ENCODE data around the gene ALG9.
A peak's percentile ranks its signal among the peaks of the same experiment; 100 is the strongest.

ALG9 gene, protein sequence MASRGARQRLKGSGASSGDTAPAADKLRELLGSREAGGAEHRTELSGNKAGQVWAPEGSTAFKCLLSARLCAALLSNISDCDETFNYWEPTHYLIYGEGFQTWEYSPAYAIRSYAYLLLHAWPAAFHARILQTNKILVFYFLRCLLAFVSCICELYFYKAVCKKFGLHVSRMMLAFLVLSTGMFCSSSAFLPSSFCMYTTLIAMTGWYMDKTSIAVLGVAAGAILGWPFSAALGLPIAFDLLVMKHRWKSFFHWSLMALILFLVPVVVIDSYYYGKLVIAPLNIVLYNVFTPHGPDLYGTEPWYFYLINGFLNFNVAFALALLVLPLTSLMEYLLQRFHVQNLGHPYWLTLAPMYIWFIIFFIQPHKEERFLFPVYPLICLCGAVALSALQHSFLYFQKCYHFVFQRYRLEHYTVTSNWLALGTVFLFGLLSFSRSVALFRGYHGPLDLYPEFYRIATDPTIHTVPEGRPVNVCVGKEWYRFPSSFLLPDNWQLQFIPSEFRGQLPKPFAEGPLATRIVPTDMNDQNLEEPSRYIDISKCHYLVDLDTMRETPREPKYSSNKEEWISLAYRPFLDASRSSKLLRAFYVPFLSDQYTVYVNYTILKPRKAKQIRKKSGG

DNA sequence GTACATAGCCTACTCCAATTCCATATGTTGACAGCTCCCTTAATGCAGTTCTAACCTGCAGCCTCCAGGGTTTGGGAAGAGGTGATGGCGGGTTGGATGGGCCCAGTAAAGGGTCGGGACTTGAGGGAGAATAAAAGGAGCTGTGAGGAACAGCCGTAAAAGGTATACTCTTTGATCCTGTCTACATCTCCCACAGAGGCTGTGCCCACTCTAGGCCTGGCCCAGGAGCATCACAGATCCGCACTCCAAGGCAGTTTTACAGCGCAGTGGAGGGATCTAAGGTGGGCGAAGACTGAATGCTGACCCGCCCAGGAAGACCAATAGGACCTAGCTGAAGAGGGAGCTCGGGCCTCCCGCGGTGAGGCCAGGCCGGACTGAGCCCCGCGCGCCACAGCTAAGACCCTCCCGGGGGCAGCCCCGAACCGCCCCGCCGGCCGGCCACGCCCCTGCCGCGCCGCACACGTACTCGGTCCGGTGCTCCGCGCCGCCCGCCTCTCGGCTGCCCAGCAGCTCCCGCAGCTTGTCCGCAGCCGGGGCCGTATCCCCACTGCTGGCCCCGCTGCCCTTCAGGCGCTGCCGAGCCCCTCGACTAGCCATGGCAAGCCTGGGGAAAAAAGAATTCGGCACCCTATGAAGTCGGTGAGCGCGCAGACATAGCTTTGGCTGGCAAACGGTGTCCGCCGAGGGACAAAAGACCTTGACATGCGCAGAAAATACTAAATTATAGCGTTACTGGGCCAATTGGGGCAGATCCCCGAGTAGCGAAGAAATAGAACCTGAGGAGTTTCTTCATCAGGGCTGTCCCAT lies at the start of gene ALG9:
ALG9 (minus strand) TSS at position 696 of the 807 bp plus-strand sequence; CDS start at position 597, 99 bp downstream.
- peak; percentile 79 to 88 for DNase-seq (ENCODE audit: low read depth in 1 of 2, low spot score in 1 of 2)

DNA sequence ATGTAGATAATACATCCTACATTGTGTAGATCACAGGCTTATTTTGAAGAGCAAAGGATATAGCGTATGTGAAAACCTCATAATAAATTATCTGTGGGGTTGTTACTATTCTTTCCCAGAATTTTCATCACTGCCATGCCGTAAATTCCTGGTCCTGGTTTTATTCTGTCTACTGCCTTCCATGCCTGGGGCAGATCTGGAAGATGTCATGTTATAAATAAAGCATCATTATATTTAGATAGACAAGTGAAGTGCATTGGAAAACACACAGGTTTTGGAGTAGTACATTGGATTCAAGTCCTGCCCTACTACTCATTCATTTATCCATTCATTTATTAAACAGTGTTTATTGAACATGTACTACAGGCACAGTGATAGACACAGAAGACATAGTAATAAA lies 49.5 kb upstream of the ALG9 start:
- no peak for DNase-seq (ENCODE audit: low read depth in 1 of 2, low spot score in 1 of 2)

DNA sequence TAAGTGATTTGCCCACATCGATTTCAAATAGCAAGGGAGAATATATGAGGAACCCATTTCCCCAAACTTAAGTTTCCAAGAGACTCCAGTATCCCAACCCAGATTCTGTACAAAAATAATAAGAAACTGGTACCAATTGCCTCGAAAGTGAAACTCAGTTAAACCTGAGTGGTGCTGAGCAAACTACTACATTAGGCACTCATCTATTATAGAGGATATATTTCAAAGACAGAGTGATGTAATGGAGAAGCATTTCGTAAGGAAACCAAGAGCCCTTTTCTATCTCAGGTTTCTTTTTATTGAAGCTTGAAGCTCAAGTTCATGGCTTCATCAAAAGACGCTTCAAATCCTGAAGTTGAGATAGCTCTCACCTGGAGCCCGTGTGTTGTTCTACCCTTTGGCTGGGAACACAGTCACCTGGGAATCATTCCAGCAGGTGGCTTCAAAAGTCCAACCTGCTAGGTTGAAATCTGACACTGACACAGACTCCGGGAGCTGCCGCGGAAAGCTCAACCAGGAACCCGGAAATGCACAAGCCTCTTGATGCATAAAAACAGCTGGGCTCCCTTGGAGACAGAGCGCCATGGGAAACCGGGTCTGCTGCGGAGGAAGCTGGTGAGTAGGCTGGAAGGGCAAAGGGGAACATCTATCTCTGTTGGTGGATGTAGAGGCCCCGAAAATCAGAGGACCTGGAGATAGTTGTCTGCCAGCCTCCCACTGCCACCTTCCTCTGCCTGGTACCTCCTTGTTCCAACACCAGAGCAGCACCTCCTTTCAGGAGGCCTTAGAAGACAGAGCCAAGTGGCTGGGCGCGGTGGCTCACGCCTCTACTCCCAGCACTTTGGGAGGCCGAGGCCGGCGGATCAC lies 47.2 kb upstream of the ALG9 start, which contains the start of gene C11orf52:
C11orf52 (plus strand) TSS at position 524 of the 867 bp plus-strand sequence; CDS start at position 584, 60 bp downstream.
- no peak for DNase-seq (ENCODE audit: low read depth in 1 of 2, low spot score in 1 of 2)

DNA sequence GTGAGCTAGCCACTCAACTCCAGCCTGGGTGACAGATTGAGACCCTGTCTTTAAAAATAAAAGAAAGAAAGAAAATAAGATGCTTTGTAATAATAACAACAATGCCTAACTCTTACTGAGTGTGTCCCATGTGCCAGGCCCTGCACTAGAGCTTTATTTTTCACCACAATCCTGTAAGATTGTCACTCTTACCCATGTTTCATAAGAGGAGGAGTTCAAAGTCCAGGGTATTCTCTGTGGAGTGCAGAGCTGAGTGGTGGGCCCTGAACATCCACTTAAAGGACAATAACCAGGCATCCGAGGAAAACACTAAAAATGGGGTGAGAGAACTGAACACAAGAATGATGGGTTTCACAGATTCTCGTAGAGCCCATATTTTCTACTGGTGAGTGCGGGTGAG lies 46.4 kb upstream of the ALG9 start:
- DNase-seq (ENCODE audit: low read depth in 1 of 2, low spot score in 1 of 2), result no peak

DNA sequence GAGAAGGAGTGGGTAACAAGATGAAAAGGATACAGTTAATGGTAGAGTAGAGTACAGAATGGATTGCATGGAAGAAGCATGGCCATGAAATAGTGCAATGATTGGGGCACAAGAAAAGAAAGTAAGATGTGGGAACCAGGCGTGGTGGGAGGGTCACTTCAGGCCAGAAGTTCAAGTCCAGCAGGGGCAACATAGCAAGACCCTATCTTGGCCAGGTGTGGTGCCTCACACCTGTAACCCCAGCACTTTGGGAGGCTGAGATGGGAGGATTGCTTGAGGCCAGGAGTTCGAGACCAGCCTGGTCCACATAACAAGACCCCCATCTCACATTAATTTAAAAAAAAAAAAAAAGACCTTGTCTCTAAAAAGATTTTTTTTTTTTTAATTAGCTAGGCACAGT lies 45.9 kb upstream of the ALG9 start:
- no peak for DNase-seq (ENCODE audit: low read depth in 1 of 2, low spot score in 1 of 2)

DNA sequence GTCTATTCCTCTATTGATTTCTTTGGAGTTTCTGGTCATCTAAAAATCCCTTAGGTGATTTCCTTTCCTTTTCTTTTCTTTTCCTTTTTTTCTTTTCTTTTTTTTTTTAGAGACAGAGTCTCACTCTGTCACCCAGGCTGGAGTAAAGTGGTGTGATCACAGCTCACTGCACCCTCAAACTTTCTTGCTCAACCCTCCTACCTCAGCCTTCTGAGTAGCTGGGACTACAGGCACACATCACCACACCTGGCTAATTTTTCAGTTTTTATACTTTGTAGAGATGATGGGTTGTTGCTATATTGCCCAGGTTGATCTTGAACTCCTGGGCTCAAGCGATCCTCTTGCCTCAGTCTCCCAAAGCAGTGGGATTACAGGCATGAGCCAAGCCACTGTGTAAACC lies 45.4 kb upstream of the ALG9 start:
- DNase-seq (ENCODE audit: low read depth in 1 of 2, low spot score in 1 of 2), result no peak

DNA sequence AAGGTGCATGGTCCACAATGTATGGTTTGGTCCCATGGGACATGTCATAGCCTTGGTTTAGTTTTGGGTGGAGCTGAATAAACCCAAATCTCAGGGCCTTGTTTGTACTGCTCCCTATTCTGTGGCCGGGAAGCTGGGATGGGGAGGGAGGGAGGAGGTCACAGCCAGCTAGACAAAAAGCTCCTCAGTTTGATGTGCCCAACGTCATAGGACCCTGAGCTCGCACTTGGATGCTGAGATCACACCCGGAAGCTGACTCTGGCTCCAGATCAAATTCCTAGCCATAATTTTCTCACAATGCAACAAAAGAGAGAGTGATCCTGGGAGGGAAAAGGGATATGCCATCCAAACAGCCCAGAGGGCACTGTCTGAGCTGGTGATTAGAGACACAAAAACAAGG lies 42.6 kb upstream of the ALG9 start:
- DNase-seq (ENCODE audit: low read depth in 1 of 2, low spot score in 1 of 2), result no peak

DNA sequence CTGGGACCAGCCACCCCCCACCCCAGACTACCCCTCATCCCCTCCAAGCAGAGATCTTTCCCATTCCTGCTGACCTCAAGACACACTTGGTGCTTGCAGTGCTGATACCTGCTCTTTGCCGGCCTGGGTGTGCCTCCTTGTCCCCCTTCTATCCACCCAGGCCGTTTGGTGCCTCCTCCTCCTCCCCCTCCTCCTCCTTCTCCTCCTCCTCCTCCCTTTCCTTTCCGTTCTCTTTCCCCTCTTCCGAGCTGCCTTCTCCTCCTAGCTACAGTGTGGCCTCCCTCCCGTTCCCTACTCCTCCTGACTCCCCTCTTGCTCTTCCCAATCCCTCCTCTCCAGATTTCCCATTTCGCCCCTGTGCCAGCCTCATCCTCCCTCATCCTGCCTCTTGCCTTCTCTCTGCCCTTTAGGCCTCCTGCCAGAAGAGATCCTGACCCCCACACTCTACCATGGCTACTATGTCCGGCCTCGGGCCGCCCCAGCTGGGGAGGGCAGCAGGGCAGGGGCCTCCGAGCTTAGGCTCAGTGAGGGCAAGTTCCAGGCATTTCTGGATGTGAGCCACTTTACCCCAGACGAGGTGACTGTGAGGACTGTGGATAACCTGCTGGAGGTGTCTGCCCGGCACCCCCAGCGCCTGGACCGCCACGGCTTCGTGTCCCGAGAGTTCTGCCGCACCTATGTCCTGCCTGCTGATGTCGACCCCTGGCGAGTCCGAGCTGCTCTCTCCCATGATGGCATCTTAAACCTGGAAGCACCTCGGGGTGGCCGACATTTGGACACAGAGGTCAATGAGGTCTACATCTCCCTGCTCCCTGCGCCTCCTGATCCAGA lies 41.9 kb upstream of the ALG9 start:
- no peak for DNase-seq (ENCODE audit: low read depth in 1 of 2, low spot score in 1 of 2)

DNA sequence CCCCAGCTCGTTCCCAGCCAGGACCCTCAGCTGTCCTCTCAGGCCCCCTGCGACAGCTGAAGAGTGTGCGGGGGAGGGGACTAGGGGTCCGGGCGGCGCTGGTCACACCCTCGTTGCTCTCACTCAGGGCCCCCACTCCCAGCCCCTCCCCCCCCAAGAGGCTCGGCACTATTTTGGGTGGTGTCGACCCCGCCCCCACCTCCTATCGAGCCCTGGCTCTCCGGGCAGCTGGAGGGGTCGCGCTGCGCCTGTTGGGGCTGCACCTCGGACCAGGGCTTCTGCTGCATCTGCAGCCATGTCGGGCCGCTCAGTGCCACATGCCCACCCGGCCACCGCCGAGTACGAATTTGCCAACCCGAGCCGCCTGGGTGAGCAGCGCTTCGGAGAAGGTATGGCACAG lies 41.2 kb upstream of the ALG9 start, which contains the start of gene HSPB2:
HSPB2 (plus strand) TSS at position 200 of the 400 bp plus-strand sequence; CDS start at position 296, 96 bp downstream.
- no peak for DNase-seq (ENCODE audit: low read depth in 1 of 2, low spot score in 1 of 2)

DNA sequence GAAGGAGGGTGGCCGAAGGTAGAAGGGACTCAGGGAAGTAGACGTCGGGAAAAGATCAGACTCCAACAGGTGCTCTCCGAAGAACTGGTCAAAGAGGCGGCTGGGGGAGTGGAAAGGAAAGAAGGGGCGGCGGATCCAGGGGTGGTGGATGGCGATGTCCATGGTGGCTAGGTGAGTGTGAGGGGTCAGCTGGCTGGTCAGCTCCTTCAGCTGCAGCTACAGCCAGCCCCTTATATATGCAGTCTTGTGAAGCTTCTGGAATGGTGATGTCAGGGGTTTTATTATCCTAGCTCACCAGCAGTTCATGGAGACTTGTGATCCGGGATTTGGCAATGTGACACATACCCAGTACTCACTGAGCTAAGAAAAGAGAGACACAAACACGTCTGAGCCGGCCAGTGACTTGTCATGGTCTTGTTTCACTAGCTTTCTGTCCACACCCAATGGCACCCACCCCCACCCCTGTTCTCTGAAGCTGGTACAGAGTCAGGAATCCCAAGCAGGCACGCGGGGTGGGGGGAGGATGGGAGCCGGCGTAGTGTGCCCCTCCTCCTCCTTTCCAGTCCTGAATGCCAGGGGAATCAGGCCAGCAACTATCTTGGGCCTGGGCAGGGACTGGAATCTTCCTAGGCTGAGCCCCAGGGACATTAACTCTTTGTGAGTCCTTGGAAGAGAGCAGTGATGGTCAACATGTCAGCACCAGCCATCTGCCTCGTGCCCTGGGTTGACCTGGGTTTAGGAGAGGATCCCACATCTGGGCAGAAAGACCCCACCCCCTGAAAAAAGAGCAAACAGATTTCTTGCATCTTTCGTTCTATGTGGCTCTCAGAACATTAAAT lies 40.4 kb upstream of the ALG9 start, which contains the start of gene CRYAB:
CRYAB (minus strand) TSS at position 208 of the 839 bp plus-strand sequence; CDS start at position 162, 46 bp downstream.
- DNase-seq (ENCODE audit: low read depth in 1 of 2, low spot score in 1 of 2), result no peak

DNA sequence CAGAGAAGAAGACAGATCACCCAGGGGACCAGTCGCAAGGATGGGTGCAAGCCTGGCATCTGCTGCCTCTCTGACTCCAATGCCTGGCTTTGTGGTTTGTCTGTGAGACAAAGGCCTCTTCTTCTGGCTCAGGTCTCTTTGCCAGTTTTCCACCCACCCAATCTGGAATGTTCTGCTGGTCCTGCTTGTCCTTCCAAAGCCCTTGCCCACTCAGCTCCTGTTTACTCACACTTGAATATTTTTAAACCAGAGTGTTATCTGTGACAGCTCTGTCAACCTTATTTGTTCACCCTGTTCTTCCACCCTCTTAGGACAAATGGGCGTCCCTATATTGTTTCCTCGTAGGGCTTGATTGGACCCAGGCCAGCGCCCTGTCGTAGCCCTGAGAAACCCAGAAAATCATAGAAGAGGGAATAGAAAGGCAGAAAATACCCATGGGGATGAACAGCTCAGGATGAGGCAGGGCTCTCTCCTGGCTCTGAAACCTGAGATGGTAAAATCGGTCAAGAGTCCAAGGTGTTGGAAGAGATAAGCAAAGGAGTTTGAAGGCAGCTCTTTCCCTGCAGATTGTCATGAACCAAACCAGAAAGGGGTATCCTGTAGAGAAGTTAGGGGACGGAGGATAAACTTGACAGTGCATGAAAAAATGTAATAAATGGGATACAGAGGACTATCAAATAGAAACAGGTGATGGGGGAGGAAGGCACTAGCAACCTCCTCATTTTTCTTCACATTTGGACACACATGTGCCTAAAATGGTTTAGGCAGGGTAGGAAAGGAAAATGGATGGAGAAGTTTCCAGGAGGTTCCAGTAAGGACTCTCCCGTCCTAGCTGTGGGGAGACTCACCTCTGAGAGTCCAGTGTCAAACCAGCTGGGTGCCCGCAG lies 39.5 kb upstream of the ALG9 start:
- DNase-seq (ENCODE audit: low read depth in 1 of 2, low spot score in 1 of 2), result no peak

DNA sequence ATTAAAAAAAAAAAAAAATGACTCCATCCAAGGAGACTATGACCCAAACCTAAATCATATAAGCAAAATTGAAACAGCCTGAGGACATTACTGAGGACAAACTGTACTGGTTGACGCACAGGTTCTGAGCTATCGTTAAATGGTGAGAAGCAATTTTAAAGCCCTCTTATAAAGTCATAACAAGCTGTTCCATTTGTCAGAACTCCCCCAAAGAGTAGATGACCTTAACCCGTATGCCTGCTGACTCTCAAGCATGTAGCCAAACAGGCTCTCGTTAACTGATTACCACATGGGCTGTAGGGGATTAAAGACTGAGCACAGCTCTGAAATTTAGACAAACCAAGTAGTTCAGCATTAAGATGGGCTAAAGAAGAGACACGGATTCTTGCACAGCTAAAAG lies 38.0 kb upstream of the ALG9 start:
- no peak for DNase-seq (ENCODE audit: low read depth in 1 of 2, low spot score in 1 of 2)

DNA sequence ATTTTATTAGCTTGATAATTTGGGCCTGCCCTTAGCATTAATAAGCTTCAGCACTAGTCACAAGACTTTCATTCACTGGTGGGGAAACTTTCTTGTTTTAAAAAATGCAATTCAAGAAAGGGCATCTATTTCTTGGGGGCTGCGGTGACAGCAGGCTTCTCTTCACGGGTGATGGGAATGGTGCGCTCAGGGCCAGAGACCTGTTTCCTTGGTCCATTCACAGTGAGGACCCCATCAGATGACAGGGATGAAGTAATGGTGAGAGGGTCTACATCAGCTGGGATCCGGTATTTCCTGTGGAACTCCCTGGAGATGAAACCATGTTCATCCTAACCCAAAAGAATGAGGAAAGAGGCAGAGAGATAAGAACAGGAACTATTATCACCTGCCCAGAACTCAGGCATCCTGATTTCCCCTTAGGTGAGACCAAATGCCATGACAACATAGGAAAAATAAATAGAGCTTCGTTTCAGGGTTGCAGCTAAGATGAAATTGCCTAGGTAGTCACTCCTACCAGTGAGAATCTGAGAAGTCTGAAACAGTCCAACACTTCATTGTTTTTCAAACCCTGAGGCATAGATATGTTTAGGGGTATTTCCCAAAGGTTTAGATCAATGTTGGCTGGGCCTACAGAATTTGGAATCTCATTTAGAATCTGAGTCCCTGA lies 37.4 kb upstream of the ALG9 start:
- DNase-seq (ENCODE audit: low read depth in 1 of 2, low spot score in 1 of 2), result no peak

DNA sequence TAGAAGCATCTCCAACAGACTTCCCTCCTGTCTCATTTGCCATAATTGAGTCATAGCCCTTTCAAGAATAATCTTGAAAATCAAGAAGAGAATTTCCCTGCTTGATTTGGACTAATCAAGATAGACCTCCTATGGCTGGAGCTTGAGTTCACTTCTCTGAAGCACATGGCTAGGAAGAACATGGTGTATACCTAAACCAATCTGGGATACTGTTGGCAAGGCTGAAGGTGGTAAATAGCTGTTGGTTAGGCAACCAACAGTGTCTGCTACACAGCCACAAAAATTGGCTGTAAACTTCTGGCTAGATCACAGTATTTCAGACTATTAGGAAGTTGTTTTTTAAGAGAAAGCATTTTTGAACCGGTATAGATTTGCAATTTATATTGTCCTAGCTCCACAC lies 35.3 kb upstream of the ALG9 start:
- DNase-seq (ENCODE audit: low read depth in 1 of 2, low spot score in 1 of 2), result no peak

DNA sequence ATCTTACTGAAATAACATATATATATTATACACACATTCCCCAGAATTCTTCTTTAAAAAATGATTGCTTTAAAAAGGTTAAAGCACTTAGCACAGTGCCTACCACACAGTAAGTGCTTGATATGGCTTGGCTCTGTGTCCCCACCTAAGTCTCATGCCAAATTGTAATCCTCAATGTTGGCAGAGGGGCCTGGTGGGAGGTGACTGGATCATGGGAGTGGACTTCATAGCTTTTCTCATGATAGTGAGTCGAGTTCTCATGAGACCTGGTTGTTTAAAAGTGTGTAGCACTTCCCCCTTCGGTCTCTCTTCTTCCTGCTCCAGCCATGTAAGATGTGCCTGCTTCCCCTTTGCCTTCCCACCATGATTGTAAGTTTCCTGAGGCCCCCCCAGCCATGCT lies 34.0 kb upstream of the ALG9 start:
- DNase-seq (ENCODE audit: low read depth in 1 of 2, low spot score in 1 of 2), result no peak

DNA sequence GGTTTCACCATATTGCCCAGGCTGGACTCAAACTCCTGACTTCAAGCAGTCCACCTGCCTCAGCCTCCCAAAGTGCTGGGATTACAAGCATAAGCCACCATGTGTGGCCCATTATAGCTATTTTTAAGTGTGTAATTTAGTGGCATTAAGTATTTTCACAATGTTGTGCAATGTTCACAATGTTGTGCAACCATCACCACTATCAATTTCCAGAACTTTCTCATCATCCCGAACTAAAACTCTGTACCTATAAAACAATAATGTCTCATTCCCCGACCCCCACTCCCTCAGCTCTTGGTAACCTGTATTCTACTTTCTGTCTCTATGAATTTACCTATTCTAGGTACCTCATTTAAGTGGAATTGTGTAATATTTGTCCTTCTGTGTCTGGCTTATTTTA lies 15.5 kb upstream of the ALG9 start:
- DNase-seq (ENCODE audit: low read depth in 1 of 2, low spot score in 1 of 2), result no peak

DNA sequence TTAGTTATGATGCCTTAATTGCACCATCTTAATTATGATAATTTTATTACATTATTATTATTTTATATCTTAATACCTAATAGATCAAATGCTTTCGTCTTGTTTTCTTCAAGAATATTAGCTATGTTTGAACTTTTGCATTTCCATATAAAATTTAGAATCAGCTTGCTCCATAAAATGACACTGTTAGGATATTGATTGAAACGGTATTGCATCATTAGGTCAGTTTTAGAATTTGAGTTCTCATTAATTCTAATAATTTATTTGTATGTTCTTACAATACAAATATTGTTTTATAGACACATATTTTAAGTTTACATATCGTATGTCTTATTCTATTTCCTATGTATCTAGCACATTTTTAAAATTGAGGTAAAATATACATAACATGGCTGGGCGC lies 14.7 kb upstream of the ALG9 start:
- no peak for DNase-seq (ENCODE audit: low read depth in 1 of 2, low spot score in 1 of 2)
